ENCODE results near the gene WEE1. TPM values are rescaled to one million over a fixed set of nuclear protein-coding genes. Genes with fewer than 3 reads are reported as not detected.

WEE1 gene
- total and polyA plus RNA-seq, 2 donors (not counting 3 experiments of a cell fraction or from before 2014, with no cell fraction given): 19.2 to 42.8 TPM

DNA sequence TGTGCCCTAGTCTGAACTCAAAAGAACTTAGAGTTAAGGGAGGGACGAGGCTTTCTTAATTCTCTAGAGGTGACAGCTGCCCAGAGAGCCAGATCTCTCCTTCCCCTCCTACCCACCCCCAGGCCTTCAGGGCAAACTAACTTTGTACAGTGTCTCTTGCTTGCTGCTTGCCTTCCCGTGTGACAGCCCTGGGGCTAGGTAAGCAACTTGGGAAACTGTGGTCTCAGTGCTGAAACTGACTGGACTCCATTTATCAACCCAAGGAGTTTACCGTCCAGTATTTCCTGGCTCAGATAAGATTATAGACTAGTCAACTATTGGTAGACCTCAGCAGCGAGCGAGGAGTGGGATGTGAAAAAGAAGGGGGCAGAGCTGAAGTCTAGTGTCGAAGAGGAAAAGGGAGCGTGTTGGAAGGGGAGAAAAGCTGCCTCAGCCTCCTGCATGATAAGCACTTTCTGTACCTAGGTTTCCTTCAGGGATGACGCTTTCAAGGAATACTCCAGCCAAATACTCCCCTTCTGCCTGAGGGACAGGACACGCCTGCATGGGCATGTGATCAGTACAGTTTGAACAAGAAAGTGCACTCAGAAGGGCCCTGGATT is 43.3 kb upstream of the WEE1 start:
- ChIA-PET POLR2A (no interaction called here), CTCF (interaction anchor here (1.2 kb wide), 1 partner anchor 24 kb away, joined by 3 read pairs; no protein-coding TSS in a partner anchor)
- H3K9me1 ChIP-seq (replicated peaks; ENCODE audit: control insufficient read depth, extremely low read depth, insufficient read depth, low read length): no peaks in the 10 kb centered on the region
- no peak overlapping the region for H3K4me2 ChIP-seq (ENCODE audit: insufficient read depth, low read length)
- no peaks in the 10 kb centered on the region for H3K36me3 ChIP-seq (ENCODE audit: control insufficient read depth in 2 of 2, extremely low read depth in 1 of 2, insufficient read depth in 2 of 2, low read length in 2 of 2)
- no peaks in the 10 kb centered on the region for H3K79me2 ChIP-seq (ENCODE audit: control insufficient read depth, insufficient read depth, low read length)
- no peak for DNase-seq (ENCODE audit: low read depth, low spot score)
- BruUV-seq (replicated peaks): no TSS peak
- H3K9me3 ChIP-seq (replicated peaks; ENCODE audit: control insufficient read depth, insufficient read depth, low read length): no peaks in the 10 kb centered on the region
- dilution Hi-C loops (cut with MboI; ENCODE audit: extremely low pct_ligation_motif_present, low sequenced_read_pairs): no loop called here
- H3K4me3 ChIP-seq (replicated peaks in 1 of 3; ENCODE audit: insufficient read depth in 1 of 3, low read depth in 1 of 3, low read length in 3 of 3): no peak overlapping the region
- no peaks in the 10 kb centered on the region for H3K27me3 ChIP-seq (ENCODE audit: control insufficient read depth in 2 of 2, insufficient read depth in 2 of 2, low read length in 2 of 2)
- no peaks in the 10 kb centered on the region for H4K20me1 ChIP-seq (replicated peaks; ENCODE audit: control insufficient read depth, extremely low read depth, insufficient read depth, low read length)
- H2AFZ ChIP-seq (ENCODE audit: low read depth, low read length): no peak overlapping the region
- no peak overlapping the region for H3K9ac ChIP-seq (replicated peaks; ENCODE audit: extremely low read depth, insufficient read depth, low read length)
- intact Hi-C loops (cut with micrococcal nuclease): no loop called here
- peaks cover 27% of the 10 kb centered on the region for H3K4me1 ChIP-seq (ENCODE audit: control insufficient read depth, extremely low read depth, insufficient read depth, low read length)
- no peak for TF ChIP-seq JUN (IDR thresholded peaks at IDR 0.05; ENCODE audit: borderline replicate concordance, insufficient read depth, insufficient read length, low read depth)
- TF ChIP-seq, protein P1, sequence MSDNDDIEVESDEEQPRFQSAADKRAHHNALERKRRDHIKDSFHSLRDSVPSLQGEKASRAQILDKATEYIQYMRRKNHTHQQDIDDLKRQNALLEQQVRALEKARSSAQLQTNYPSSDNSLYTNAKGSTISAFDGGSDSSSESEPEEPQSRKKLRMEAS (IDR thresholded peaks at IDR 0.05; ENCODE audit: insufficient read depth, insufficient read length): no peak
- no peak for TF ChIP-seq MYC (IDR thresholded peaks at IDR 0.05; ENCODE audit: low read depth, low read length)
- no peak for TF ChIP-seq EZH2 (IDR thresholded peaks at IDR 0.05; ENCODE audit: borderline replicate concordance, low read depth, low read length, severe bottlenecking)
- TF ChIP-seq GATA2 (IDR thresholded peaks at IDR 0.05; ENCODE audit: insufficient read depth, insufficient read length, low read depth, low read length): no peak
- TF ChIP-seq, protein P2, sequence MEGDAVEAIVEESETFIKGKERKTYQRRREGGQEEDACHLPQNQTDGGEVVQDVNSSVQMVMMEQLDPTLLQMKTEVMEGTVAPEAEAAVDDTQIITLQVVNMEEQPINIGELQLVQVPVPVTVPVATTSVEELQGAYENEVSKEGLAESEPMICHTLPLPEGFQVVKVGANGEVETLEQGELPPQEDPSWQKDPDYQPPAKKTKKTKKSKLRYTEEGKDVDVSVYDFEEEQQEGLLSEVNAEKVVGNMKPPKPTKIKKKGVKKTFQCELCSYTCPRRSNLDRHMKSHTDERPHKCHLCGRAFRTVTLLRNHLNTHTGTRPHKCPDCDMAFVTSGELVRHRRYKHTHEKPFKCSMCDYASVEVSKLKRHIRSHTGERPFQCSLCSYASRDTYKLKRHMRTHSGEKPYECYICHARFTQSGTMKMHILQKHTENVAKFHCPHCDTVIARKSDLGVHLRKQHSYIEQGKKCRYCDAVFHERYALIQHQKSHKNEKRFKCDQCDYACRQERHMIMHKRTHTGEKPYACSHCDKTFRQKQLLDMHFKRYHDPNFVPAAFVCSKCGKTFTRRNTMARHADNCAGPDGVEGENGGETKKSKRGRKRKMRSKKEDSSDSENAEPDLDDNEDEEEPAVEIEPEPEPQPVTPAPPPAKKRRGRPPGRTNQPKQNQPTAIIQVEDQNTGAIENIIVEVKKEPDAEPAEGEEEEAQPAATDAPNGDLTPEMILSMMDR (IDR thresholded peaks at IDR 0.05; ENCODE audit: extremely low read depth in 1 of 2, insufficient read depth in 1 of 2, low read depth in 1 of 2, low read length in 2 of 2): no peak
- no peak for TF ChIP-seq POLR2AphosphoS5 (IDR thresholded peaks at IDR 0.05; ENCODE audit: insufficient read depth, low read depth, low read length)
- no peak for TF ChIP-seq POLR2A (IDR thresholded peaks at IDR 0.05; ENCODE audit: low read depth, low read length)
- no peak for TF ChIP-seq FOS (IDR thresholded peaks at IDR 0.05; ENCODE audit: borderline replicate concordance, insufficient read depth, low read length)
- H3K27ac ChIP-seq (ENCODE audit: insufficient read depth, low read depth, low read length): no peak overlapping the region
- no peak for FAIRE-seq
